Measurements from ENCODE around the gene TIMM22.

- no peak for TF ChIP-seq GABPB1 (CRISPR knock-in tag; IDR thresholded peaks at IDR 0.05)
- TF ChIP-seq BCL6 (CRISPR knock-in tag; IDR thresholded peaks at IDR 0.05): no peak
- TF ChIP-seq CENPX (CRISPR knock-in tag; IDR thresholded peaks at IDR 0.05): no peak
- TF ChIP-seq REST (IDR thresholded peaks at IDR 0.05; ENCODE audit: borderline replicate concordance in 1 of 2, low read depth in 1 of 2, low read length in 2 of 2): no peak
- TF ChIP-seq ZBTB34 (CRISPR knock-in tag; IDR thresholded peaks at IDR 0.05): no peak
- no peak for TF ChIP-seq ELF4 (CRISPR knock-in tag; IDR thresholded peaks at IDR 0.05; ENCODE audit: borderline replicate concordance)
- no peak for TF ChIP-seq ATF3 (CRISPR knock-in tag; IDR thresholded peaks at IDR 0.05)
- TF ChIP-seq POLR2AphosphoS5 (IDR thresholded peaks at IDR 0.05; ENCODE audit: low read depth, low read length): no peak
Observed at GRCh38 chr17:1021147-1021546, 24.2 kb downstream of the TIMM22 start.
